Stimulated activated CD8-positive, alpha-beta memory T cell treated with anti-CD3 and anti-CD28 coated beads, Interleukin-7, amount 100 ng/mL, for 24 hours (primary cell): Measurements from ENCODE around the gene DOHH.

Experiments
- DNase-seq: peaks from one replicate; pipeline ENCODE4 v3.0.0-alpha.2; 2020; ENCODE audit warnings: low read depth

Gene DOHH

GRCh38 chr19:3441986-3442329 is 58.5 kb downstream of the DOHH start:
- no peak for DNase-seq

- no peak for DNase-seq
Measured at GRCh38 chr19:3441089-3441985, 59.1 kb downstream of the DOHH start.
